Keratinocyte (primary cell): ENCODE results near the gene TBC1D7.

Experiments
- EZH2 ChIP-seq: IDR thresholded peaks from one replicate; pipeline ENCODE4 v1.6.1; 2012; ENCODE audit warnings: inconsistent platforms, mild to moderate bottlenecking, low read length, moderate library complexity
- TF ChIP-seq, protein P1 (sequence below), 3 experiments: IDR thresholded peaks in 1 of 3; conservative IDR thresholded peaks in 1 of 3; optimal IDR thresholded peaks in 1 of 3; 2 replicates in 2 of 3; 3 replicates in 1 of 3; pipeline versions ENCODE3 to v1.5.1; 2011; ENCODE audit warnings: low read length in 3 of 3, mild to moderate bottlenecking in 3 of 3, moderate library complexity in 2 of 3, control low read depth in 1 of 3, inconsistent platforms in 1 of 3; ENCODE audit not compliant: insufficient read depth in 2 of 3; ENCODE audit errors: extremely low read depth in 1 of 3

DNA sequence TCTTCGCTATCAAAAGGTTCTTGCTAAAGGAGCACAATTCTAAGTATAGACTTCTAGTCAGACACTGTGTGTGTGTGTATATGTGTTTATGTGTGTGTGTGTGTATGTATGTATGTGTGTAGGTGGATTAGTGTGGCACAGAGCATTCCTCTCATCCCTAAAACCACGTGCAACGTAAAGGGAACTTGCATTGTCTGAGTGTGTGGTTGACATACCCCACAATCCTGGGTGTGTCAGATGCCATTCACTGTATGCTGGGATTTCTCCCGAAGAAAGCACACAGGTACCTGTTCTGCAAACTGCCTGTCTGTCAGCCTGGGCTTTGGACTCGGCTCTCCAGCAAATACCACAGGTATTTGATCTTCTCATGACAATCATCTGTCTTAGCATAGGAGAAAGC is 42.3 kb upstream of the TBC1D7 start:
- TF ChIP-seq, protein P1, sequence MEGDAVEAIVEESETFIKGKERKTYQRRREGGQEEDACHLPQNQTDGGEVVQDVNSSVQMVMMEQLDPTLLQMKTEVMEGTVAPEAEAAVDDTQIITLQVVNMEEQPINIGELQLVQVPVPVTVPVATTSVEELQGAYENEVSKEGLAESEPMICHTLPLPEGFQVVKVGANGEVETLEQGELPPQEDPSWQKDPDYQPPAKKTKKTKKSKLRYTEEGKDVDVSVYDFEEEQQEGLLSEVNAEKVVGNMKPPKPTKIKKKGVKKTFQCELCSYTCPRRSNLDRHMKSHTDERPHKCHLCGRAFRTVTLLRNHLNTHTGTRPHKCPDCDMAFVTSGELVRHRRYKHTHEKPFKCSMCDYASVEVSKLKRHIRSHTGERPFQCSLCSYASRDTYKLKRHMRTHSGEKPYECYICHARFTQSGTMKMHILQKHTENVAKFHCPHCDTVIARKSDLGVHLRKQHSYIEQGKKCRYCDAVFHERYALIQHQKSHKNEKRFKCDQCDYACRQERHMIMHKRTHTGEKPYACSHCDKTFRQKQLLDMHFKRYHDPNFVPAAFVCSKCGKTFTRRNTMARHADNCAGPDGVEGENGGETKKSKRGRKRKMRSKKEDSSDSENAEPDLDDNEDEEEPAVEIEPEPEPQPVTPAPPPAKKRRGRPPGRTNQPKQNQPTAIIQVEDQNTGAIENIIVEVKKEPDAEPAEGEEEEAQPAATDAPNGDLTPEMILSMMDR (optimal IDR thresholded peaks at IDR 0.05 in 1 of 3, IDR thresholded peaks at IDR 0.05 in 1 of 3, conservative IDR thresholded peaks at IDR 0.05 in 1 of 3; ENCODE audit: extremely low read depth in 1 of 3, insufficient read depth in 2 of 3, low read length in 3 of 3): no peak
- no peak for TF ChIP-seq EZH2
